Left renal pelvis (tissue), 4 donors: ENCODE data around the gene DNAJC18. TPM values are rescaled to one million over a fixed set of nuclear protein-coding genes. Genes with fewer than 3 reads are reported as not detected.
"Not testable (repeated sequence)": the region's sequence is repeated elsewhere in the genome, so short reads cannot be mapped to it uniquely, and the experiment has no call there.

Source experiments
- DNase-seq, 4 donors: peaks; one replicate each; pipeline ENCODE4 v3.0.0-alpha.2; 2013; ENCODE audit warnings: low read depth in 4 of 4, low spot score in 3 of 4
- polyA plus RNA-seq, 4 donors: library from polyadenylated mRNA; unstranded; fragments of 120-200 nt; gene quantifications; one replicate each; pipeline ENCODE4 v1.2.1, GENCODE V29; 2013; ENCODE audit not compliant: insufficient read length in 4 of 4

DNAJC18 gene
- polyA plus RNA-seq, result 10 to 100 TPM; 24.0 to 35.0 (median 32.9) TPM

GRCh38 chr5:139439013-139439903, at the start of gene DNAJC18:
DNAJC18 (minus strand) TSS chr5:139439525; CDS start chr5:139439445, 80 bp downstream.
- DNase-seq, result peak; percentile 81 to 89 (median 86)

GRCh38 chr5:139488260-139488659, 48.9 kb upstream of the DNAJC18 start:
- no peak for DNase-seq

DNA sequence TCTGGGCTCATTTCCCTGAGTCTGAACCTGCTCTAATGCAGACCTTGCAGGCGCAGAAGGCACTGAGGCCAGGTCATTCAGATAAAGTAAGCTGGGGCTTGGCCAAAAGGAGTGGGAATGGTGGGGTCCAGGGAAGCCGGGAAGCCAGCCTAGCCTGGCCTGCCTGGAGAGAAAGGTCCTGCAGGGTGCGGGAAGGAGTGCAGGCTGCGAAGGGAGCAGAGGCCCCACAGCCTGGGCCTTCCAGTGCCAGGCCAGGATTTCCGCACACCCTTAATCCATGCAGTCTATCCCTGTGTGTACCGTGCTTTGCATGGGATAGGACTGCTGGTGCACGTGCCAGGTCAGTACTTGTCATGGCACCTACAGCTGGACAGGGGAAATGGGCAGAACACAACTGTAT, 46.9 kb upstream of the DNAJC18 start:
- DNase-seq, result no peak

DNA sequence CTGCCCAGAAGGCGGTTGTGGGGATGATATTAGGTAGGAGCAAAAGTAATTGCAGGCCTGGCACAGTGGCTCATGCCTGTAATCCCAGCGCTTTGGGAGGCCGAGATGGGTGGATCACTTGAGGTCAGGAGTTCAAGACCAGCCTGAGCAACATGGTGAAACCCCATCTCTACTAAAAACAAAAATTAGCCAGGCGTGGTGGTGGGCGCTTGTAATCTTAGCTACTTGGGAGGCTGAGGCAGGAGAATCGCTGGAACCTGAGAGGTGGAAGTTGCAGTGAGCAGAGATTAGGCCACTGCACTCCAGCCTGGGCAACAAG, 43.5 kb upstream of the DNAJC18 start:
- not testable (repeated sequence) for DNase-seq

DNA sequence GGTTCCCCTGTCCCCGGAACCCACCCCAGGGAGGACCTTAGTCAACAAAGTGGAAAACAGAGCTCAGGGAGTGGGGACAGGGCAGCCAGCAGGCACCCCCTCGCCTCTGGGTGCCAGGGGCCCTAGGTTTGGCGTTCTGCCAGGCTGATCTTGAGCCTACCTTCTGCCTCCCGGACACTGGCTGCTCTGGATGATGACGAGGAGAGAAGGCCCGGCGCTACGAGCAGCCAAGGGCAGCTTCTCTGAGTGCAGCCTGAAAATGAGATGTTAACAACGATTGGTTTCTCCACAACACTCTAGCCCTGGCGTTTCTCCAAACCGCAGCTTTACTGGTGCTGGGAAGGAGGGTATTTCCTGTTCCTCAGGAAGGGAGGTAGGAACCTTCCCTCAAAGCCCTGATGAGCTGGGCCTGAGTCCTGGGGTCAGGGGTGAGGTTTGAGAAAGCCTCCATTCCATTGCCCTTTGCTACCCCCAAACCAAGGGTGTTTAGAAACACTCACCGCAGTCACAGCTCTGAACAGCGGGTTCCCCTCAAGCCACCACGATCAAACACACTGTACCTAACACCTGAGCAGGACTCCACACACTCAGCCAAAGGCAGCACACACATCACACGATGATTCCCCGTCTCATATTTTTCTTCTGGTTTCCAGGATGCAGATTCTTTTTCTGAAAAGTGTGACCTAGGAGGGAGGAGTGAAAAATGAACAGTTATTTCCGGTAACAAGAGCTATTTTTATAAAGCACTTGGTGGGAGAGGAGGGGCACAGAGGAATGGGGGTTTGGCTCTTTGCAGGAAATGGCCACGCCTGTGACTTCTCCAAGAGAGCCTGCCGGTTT, 42.9 kb upstream of the DNAJC18 start, which contains the start of gene STING1:
STING1 (minus strand) TSS at position 709 of the 840 bp plus-strand sequence. CDS start 1,054 bp downstream, outside the sequence.
- DNase-seq, result peak in 3 of 4 donors; percentile 52 to 70 (median 64)

DNA sequence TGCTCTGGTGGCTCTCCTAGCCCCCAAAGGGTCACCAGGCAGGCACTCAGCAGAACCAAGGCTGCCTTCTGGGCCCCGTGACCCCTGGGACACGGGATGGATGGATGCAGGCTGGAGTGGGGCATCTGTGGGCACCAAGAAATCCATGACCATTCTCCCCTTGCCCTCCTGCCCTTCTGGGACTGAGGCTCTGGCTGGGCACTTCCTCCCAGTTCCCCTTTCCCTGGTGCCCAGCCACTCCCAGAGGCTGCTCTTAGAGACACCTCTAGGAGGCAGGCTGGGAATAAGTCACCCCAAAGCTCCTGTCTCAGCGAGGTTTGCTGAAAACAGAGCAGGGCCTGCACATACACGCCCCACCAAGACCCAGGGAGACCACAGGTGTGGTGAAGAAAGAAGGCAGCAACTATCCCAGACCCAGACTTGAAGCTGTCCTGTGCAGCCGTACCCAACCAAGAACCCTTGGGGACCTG, 42.3 kb upstream of the DNAJC18 start:
- DNase-seq, result no peak

DNA sequence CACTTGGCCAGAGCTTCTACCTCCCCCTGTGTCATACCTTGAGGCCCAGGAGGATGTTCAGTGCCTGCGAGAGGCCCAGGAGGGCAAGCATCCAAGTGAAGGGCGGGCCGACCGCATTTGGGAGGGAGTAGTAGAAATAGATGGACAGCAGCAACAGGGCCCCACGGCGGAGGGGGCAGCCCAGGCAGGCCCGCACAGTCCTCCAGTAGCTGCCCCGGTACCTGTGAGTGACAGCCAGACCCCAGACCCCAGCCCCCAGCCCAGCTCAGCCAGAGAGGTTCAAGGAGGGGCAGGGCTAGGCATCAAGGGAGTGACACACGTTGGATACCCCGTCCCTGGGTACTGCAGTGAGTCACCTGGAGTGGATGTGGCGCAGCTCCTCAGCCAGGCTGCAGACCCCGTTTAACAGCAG, 41.8 kb upstream of the DNAJC18 start:
- DNase-seq, result no peak

- not testable (repeated sequence) for DNase-seq
Measured at GRCh38 chr5:139479729-139480128, 40.4 kb upstream of the DNAJC18 start.

- DNase-seq, result not testable (repeated sequence)
Measured at GRCh38 chr5:139478657-139479423, 39.5 kb upstream of the DNAJC18 start.

DNA sequence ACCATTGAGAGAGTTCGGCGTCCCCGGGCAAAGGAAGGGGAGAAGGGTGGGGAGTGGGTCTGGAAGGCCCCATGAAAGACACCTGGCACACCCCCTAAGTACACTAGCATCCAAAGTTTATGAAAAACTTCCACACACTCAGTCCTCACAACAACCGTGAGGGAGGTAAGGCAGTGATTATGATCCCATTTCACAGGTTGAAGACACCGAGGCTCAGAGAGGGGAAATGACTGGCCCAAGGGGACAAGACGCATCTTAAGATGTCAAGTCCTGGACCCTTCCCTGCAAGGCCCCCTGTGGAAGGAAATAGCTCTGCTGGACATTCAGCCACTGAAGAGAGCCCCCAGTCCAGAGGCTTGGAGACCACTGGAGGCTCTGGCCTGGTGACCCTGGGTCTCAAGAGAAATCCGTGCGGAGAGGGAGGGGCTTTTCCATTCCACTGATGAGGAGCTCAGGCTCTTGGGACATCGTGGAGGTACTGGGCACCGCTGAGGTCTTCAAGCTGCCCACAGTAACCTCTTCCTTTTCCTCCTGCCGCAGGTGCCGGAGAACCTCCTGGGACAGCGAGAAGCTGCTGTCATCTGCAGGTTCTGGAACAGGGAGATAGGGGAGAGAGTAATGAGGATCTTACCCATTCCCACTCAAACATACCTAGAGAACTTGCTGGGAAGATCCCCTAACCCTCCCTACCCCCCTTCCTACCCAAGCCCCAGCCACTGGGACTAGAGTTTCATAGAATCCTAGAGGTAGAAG, 36.7 kb upstream of the DNAJC18 start:
- no peak for DNase-seq

DNA sequence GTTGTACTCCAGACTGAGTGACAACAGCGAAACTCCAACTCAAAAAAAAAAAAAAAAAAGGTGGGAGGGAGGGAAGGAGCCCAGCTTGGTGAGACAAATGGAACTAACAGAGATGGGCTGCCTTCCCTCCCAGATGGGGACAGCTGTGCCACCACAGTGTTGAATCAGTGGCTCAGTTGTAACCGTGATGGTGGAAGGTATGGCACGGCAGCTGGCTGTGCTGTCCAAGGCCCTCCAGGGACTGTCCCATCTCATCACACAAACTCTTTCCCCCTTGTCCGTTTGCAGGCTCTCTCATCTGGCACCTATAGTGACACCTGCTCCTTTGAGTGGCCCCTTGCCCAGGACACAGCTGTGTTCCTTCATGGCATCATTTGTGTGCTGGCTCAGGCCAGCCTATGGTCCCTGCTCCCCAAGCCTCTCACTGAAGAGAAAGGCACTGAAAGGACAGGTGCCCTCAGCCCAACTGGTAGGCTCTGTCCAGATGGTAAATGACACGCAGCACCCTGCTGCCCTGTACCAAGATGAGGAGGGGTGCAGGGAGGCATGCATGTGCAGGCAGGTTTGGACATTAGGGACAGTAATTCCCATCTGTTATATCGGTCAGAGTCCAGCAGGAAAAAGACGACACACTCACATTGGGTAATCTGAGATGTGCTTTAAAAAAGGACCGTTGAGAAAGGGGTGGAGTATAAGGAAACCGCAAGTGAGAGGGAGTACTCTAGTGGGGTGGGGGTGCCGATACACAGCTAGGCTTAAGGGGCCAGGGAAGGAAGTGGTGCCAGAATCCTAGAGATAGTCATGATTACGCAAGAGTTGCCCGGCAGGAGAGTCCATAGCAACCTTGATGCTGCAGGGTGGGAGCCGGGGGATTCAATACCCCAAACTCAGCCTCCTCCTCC, 35.8 kb upstream of the DNAJC18 start:
- no peak for DNase-seq

DNA sequence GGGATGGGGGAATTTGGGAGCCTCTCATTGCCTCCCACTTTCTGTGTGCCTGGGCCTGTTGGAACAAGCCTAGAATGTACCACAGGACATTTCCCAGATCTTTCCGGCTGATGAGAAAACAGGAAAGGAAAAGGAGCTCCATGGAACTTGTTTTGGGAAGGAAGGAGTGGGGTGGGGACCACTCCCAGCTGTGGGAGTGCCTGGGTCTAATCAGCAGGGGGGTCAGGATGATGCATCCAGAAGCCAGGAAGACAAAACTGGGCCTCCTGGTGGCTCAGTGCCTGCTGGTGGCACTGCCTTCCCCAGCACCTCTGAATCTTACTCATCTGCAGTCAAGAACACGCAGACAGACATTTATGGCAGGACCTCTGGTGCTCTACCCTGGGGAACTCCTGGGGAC, 34.2 kb upstream of the DNAJC18 start:
- DNase-seq, result no peak

DNA sequence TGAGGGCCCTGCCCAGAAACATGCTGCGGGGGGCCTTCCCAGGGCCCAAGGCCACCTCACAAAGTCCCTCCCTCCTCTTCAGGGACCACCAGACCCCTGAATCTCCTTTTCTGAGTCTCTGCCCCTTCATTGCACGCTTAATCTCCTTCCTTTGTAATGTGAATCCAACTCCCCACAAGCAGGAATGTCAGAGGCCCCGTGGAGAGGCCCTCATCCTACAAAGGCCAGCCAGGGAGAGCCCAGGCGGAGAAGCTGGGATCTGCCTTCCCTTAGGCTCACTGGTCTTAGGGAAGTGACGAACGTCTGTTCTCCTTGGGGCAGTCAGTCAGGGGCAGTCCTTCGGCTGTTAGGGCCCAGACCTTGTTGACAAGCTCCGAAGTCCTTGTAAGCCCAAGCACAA, 33.8 kb upstream of the DNAJC18 start:
- DNase-seq, result no peak

- no peak for DNase-seq
Measured at GRCh38 chr5:139472386-139473030, 33.2 kb upstream of the DNAJC18 start.

GRCh38 chr5:139470821-139471300, 31.5 kb upstream of the DNAJC18 start, which contains the start of gene SMIM33:
SMIM33 (plus strand) TSS chr5:139471004; CDS start chr5:139471122, 118 bp downstream.
- DNase-seq, result no peak

DNA sequence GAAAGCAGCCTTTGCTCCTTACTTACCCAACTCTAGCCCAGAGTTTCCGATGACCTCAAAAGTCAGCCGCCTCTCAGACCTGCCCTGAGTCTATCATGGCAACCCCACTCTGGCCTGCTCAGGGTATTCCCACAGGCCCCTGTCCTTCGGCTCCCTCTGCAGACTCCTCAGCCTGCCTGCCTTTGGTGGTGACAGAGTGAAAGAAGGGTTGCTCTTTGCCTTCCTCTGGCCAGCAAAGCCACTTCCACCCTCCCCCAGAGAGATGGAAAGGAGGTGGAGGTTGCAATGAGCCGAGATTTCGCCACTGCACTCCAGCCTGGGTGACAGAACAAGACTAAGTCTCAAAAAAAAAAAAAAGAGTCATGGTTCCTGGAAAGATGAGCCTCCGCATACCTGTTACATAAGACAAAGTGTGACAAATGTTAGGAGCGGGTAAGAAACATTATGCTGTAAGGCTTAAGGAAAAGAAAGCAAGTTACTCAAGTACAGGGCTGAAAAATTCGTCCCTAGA, 29.2 kb upstream of the DNAJC18 start:
- DNase-seq, result no peak

DNA sequence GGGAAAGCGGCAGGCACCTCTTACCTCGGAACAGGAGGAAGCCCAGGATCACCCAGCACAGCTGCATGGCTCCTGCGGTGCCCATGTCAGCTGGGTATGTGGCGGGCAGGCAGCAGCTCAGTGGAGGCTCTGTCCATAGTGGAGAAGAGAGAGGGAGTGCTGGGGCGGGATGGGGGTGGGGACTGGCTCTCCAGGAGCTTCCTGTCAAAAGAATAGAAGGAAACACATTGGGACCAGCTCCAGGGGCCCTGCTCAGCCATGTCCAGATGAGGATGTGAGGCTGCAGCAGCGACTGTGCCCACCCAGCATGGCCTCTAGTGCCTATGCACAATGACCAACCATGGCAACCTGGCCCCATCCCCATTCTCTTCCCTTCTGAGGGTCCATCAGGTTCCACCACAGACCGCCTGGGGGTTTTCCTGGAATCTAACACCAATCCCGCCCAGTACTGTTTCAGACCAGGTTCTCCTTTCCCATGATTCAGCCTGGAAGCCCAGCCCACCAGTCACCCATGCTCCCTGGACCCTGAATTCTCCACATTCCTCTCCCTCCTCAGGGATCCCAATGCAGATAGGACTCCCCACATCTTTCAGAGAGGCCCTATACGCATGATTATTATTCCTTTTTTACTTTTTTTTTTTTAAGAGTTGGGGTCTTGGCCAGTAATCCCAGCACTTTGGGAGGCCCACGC, 23.4 kb upstream of the DNAJC18 start, which contains the start of gene ECSCR:
ECSCR (minus strand) TSS at position 158 of the 691 bp plus-strand sequence; CDS start at position 85, 73 bp downstream.
- no peak for DNase-seq
